HuH-7 (cell line): ENCODE measurements around the gene TMEM129.
"Not testable (repeated sequence)": the region's sequence is repeated elsewhere in the genome, so short reads cannot be mapped to it uniquely, and the experiment has no call there.

Experiments
- DNase-seq: peaks from one replicate; pipeline ENCODE4 v3.0.0; 2011; ENCODE audit warnings: low spot score

Gene TMEM129

GRCh38 chr4:1693131-1693896 is 27.8 kb downstream of the TMEM129 start:
- DNase-seq = peak; percentile 70

GRCh38 chr4:1691737-1692373 is 29.3 kb downstream of the TMEM129 start:
- no peak for DNase-seq

GRCh38 chr4:1690698-1691097 is 30.4 kb downstream of the TMEM129 start:
- no peak for DNase-seq

GRCh38 chr4:1686440-1687036 is 34.6 kb downstream of the TMEM129 start:
- DNase-seq = no peak

GRCh38 chr4:1685235-1686150 is 35.6 kb downstream of the TMEM129 start:
- DNase-seq = no peak

GRCh38 chr4:1684506-1685234 is 36.5 kb downstream of the TMEM129 start:
- DNase-seq = no peak

GRCh38 chr4:1683736-1684505 is 37.2 kb downstream of the TMEM129 start, which contains the start of gene FAM53A:
FAM53A (minus strand) TSS chr4:1684313; CDS start chr4:1668741, 15,572 bp downstream.
- DNase-seq = peak; percentile 71

- DNase-seq = no peak
Observed at GRCh38 chr4:1683261-1683735, 37.8 kb downstream of the TMEM129 start.

- no peak for DNase-seq
Observed at GRCh38 chr4:1682860-1683259, 38.3 kb downstream of the TMEM129 start.

- no peak for DNase-seq
Observed at GRCh38 chr4:1678244-1678643, 42.9 kb downstream of the TMEM129 start.

- DNase-seq = no peak
Observed at GRCh38 chr4:1676605-1677525, 44.3 kb downstream of the TMEM129 start.

- no peak for DNase-seq
Observed at GRCh38 chr4:1675802-1676137, 45.4 kb downstream of the TMEM129 start.

- DNase-seq = no peak
Observed at GRCh38 chr4:1675136-1675801, 45.9 kb downstream of the TMEM129 start.

GRCh38 chr4:1674682-1675081 is 46.4 kb downstream of the TMEM129 start:
- DNase-seq = no peak

- no peak for DNase-seq
Observed at GRCh38 chr4:1673671-1674070, 47.5 kb downstream of the TMEM129 start.

- DNase-seq = not testable (repeated sequence)
Observed at GRCh38 chr4:1671011-1671410, 50.1 kb downstream of the TMEM129 start.

- no peak for DNase-seq
Observed at GRCh38 chr4:1670279-1670678, 50.8 kb downstream of the TMEM129 start.

GRCh38 chr4:1669850-1670249 is 51.3 kb downstream of the TMEM129 start:
- DNase-seq = no peak

- no peak for DNase-seq
Observed at GRCh38 chr4:1669270-1669669, 51.9 kb downstream of the TMEM129 start.
